Mucosa of descending colon (tissue), 3 donors: ENCODE results near the gene HDAC4. TPM values are rescaled to one million over a fixed set of nuclear protein-coding genes. Genes with fewer than 3 reads are reported as not detected.

ENCODE experiments used
- ATAC-seq: fragments of 200-7000 bp; cut with Tn5 transposase; one replicate; pipeline ENCODE4 v1.9.1; 2020; ENCODE audit warnings: mild to moderate bottlenecking, moderate library complexity
- DNase-seq, 3 donors: peaks; one replicate each; pipeline ENCODE4 v3.0.0-alpha.2; 2020
- H3K36me3 ChIP-seq: fragments of 200-600 bp; one replicate; pipeline ENCODE4 v1.8.0; 2021; ENCODE audit warnings: low read depth, mild to moderate bottlenecking
- H3K4me1 ChIP-seq: fragments of 200-600 bp; one replicate; pipeline ENCODE4 v1.8.0; 2021; ENCODE audit warnings: low read depth, mild to moderate bottlenecking
- H3K4me3 ChIP-seq: fragments of 200-600 bp; one replicate; pipeline ENCODE4 v1.8.0; 2021; ENCODE audit warnings: mild to moderate bottlenecking
- H3K9me3 ChIP-seq: fragments of 200-600 bp; one replicate; pipeline ENCODE4 v1.8.0; 2021; ENCODE audit warnings: mild to moderate bottlenecking
- intact Hi-C, 2 donors: fragments of 100-400 bp; cut with DNase I in 1 of 2; cut with micrococcal nuclease in 1 of 2; formaldehyde crosslinking; loops; one replicate each; pipeline versions ENCODE4 v1.11.0 to v1.11.1; 2022; cut with DNase I, micrococcal nuclease
- total RNA-seq, 3 donors: library from RNA; stranded (reverse); fragmentation: NEBNext Ultra II Directional in 2 of 3; extraction: Animal tissue kit (Norgen Biotek cat#: 25700) in 2 of 3; gene quantifications; one replicate each; pipeline versions ENCODE4 v1.2.1 to v1.2.4, GENCODE V29; 2021 to 2023
- TF ChIP-seq, protein P1 (sequence below): fragments of 200-600 bp; IDR thresholded peaks from one replicate; pipeline ENCODE4 v1.8.0; 2022; ENCODE audit warnings: antibody characterized with exemption, mild to moderate bottlenecking
- donor health status: DM: no; HTN: no; CAD: no; lungs with moderate emphysema.
- donor health status: DM: no; HTN: no; CAD: no.
- donor health status: DM: no; HTN: yes; CAD: no.

Gene HDAC4
- total RNA-seq, 3 donors from 2014 or later: 41.4 to 147 (median 44.0) TPM

- Histone ChIP-seq H3K9me3 (no peaks in the 10 kb centered on the region), H3K4me3 (no peak overlapping the region), H3K4me1 (peaks cover 2% of the 10 kb centered on the region), H3K36me3 (no peaks in the 10 kb centered on the region)
- TF ChIP-seq, protein P1, sequence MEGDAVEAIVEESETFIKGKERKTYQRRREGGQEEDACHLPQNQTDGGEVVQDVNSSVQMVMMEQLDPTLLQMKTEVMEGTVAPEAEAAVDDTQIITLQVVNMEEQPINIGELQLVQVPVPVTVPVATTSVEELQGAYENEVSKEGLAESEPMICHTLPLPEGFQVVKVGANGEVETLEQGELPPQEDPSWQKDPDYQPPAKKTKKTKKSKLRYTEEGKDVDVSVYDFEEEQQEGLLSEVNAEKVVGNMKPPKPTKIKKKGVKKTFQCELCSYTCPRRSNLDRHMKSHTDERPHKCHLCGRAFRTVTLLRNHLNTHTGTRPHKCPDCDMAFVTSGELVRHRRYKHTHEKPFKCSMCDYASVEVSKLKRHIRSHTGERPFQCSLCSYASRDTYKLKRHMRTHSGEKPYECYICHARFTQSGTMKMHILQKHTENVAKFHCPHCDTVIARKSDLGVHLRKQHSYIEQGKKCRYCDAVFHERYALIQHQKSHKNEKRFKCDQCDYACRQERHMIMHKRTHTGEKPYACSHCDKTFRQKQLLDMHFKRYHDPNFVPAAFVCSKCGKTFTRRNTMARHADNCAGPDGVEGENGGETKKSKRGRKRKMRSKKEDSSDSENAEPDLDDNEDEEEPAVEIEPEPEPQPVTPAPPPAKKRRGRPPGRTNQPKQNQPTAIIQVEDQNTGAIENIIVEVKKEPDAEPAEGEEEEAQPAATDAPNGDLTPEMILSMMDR: no peak
- peak in 1 of 3 donors; percentile 24 for DNase-seq
- intact Hi-C loops: no loop called here
- peak; percentile 5 for ATAC-seq
Measured at GRCh38 chr2:239231231-239232194, 169.3 kb downstream of the HDAC4 start.

- intact Hi-C loops: no loop called here
- Histone ChIP-seq H3K9me3 (no peaks in the 10 kb centered on the region), H3K36me3 (no peaks in the 10 kb centered on the region), H3K4me3 (no peak overlapping the region), H3K4me1 (peaks cover 8% of the 10 kb centered on the region)
- DNase-seq (no peak), ATAC-seq (no peak)
- TF ChIP-seq, protein P1: no peak
Measured at GRCh38 chr2:239230318-239231052, 170.3 kb downstream of the HDAC4 start.

- no peak for ATAC-seq
- peaks cover 11% of the 10 kb centered on the region for H3K4me1 ChIP-seq
- no peak overlapping the region for H3K4me3 ChIP-seq
- H3K36me3 ChIP-seq: no peaks in the 10 kb centered on the region
- DNase-seq: no peak
- TF ChIP-seq, protein P1: no peak
- intact Hi-C loops: no loop called here
- H3K9me3 ChIP-seq: no peaks in the 10 kb centered on the region
Measured at GRCh38 chr2:239229545-239230279, 171.1 kb downstream of the HDAC4 start.

DNA sequence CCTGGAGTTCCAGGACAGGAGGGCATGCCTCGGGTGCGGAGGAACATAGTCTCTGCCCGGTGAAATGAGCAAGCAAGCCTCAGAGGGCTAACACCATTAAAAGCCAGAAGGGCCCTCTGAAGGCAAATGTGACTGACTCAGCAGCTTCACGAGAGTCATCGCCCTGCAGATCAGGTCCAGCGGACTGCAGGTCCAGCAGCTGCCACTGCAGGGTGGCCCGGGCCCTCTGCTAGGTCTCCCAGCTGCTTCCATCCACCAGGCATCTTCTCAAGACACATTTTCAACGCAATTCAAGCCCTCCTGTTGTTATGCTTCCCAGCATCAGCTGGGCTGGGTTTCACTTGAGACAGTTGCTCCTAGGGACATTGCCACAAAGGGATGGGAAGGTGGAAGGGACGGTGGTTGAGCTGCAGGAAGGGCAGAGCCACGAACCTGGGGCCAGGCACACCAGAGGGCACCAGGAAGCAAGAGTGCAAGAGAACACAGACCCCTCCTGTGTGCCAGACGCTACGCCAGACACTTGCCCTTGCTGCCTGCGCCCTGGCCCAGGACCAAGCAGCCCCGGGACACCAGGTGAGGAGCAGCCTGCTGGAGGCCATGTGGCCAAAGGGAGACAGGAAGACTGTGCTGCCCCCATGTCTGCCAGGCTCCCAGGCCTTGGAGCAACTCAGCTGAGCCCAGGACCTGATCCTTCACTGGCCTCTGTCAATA lies 173.0 kb downstream of the HDAC4 start:
- intact Hi-C loops: no loop called here
- TF ChIP-seq, protein P1: no peak
- DNase-seq: peak in 1 of 3 donors; percentile 31
- Histone ChIP-seq H3K4me3 (no peak overlapping the region), H3K36me3 (no peaks in the 10 kb centered on the region), H3K4me1 (peaks cover 28% of the 10 kb centered on the region), H3K9me3 (no peaks in the 10 kb centered on the region)
- ATAC-seq: peak; percentile 12
